Endothelial cell of umbilical vein (primary cell): ENCODE measurements around the gene CIB4. TPM values are rescaled to one million over a fixed set of nuclear protein-coding genes. Genes with fewer than 3 reads are reported as not detected.

Experiments used
- BruUV-seq: library from RNA; stranded (reverse); fragments of 400-500 nt; replicated peaks from 2 replicates; lab custom pipeline; 2021; lab: Mats Ljungman, UMichigan
- CTCF ChIA-PET: fragments of 300-600, 350-600 bp; sonication (Branson Sonifier 250); formaldehyde crosslinking; loops from one replicate; lab custom pipeline; 2021; ENCODE audit warnings: antibody characterized with exemption, inconsistent platforms; lab: Charles Lee
- POLR2A ChIA-PET: fragments of 300-600, 350-600 bp; sonication (Branson Sonifier 250); formaldehyde crosslinking; loops from one replicate; lab custom pipeline; 2021; ENCODE audit warnings: antibody characterized with exemption, inconsistent platforms; lab: Charles Lee
- DNase-seq: peaks from one replicate; pipeline ENCODE4 v3.0.0-alpha.2; 2011; ENCODE audit warnings: low read depth, low spot score
- FAIRE-seq: peaks from 2 replicates; lab custom pipeline; 2011; peaks lifted over from hg19 to GRCh38; lab: Jason Lieb, UNC
- H2AFZ ChIP-seq: 2 replicates; pipeline ENCODE4 v1.6.0; 2012; ENCODE audit warnings: low read depth, low read length, control low read depth, inconsistent platforms
- H3K27ac ChIP-seq: 2 replicates; pipeline ENCODE4 v1.5.1; 2011; ENCODE audit warnings: low read depth, mild to moderate bottlenecking, control low read depth, low read length, moderate library complexity; ENCODE audit not compliant: insufficient read depth
- H3K27me3 ChIP-seq, 2 experiments: 2 replicates each; pipeline versions ENCODE4 v1.6.0 to v1.6.1; 2011; ENCODE audit warnings: low read length in 2 of 2, mixed read lengths in 1 of 2; ENCODE audit not compliant: control insufficient read depth in 2 of 2, insufficient read depth in 2 of 2
- H3K36me3 ChIP-seq, 2 experiments: 2 replicates in 1 of 2; 3 replicates in 1 of 2; pipeline ENCODE4 v1.5.1; 2011; ENCODE audit warnings: low read length in 2 of 2, mild to moderate bottlenecking in 1 of 2, moderate library complexity in 1 of 2; ENCODE audit not compliant: control insufficient read depth in 2 of 2, insufficient read depth in 2 of 2; ENCODE audit errors: extremely low read depth in 1 of 2
- H3K4me1 ChIP-seq: 3 replicates; pipeline ENCODE4 v1.5.1; 2011; ENCODE audit warnings: mild to moderate bottlenecking, low read length; ENCODE audit not compliant: control insufficient read depth, insufficient read depth; ENCODE audit errors: extremely low read depth
- H3K4me2 ChIP-seq: 2 replicates; pipeline ENCODE4 v1.6.1; 2011; ENCODE audit warnings: low read length, control low read depth, mixed read lengths; ENCODE audit not compliant: insufficient read depth
- H3K4me3 ChIP-seq, 3 experiments: fragments of 200-600 bp in 1 of 3; sonication (generic), shearing (Covaris generic) in 1 of 3; replicated peaks in 1 of 3; 2 replicates each; pipeline ENCODE4 v1.5.1; 2011 to 2016; ENCODE audit warnings: control low read depth in 3 of 3, low read length in 3 of 3, mild to moderate bottlenecking in 2 of 3, inconsistent platforms in 1 of 3, low read depth in 1 of 3, moderate library complexity in 1 of 3; ENCODE audit not compliant: insufficient read depth in 1 of 3
- H3K79me2 ChIP-seq: 2 replicates; pipeline ENCODE4 v1.6.0; 2012; ENCODE audit warnings: low read length, inconsistent platforms; ENCODE audit not compliant: control insufficient read depth, insufficient read depth
- H3K9ac ChIP-seq: replicated peaks from 2 replicates; pipeline ENCODE3; 2011; ENCODE audit warnings: low read length, control low read depth; ENCODE audit not compliant: insufficient read depth; ENCODE audit errors: extremely low read depth
- H3K9me1 ChIP-seq: replicated peaks from 3 replicates; pipeline ENCODE4 v1.6.0; 2011; ENCODE audit warnings: mild to moderate bottlenecking, low read length; ENCODE audit not compliant: control insufficient read depth, insufficient read depth; ENCODE audit errors: extremely low read depth
- H3K9me3 ChIP-seq: replicated peaks from 2 replicates; pipeline ENCODE4 v1.5.1; 2012; ENCODE audit warnings: low read length, inconsistent platforms; ENCODE audit not compliant: control insufficient read depth, insufficient read depth
- H4K20me1 ChIP-seq: replicated peaks from 2 replicates; pipeline ENCODE3; 2011; ENCODE audit warnings: mild to moderate bottlenecking, low read length; ENCODE audit not compliant: control insufficient read depth, insufficient read depth; ENCODE audit errors: extremely low read depth
- CTCF ChIP-seq, 2 donors: IDR thresholded peaks; 1 replicate in 1 of 2; 2 replicates in 1 of 2; pipeline ENCODE4 v1.5.1; 2011; ENCODE audit warnings: low read length in 2 of 2, mild to moderate bottlenecking in 2 of 2, moderate library complexity in 2 of 2, control low read depth in 1 of 2, inconsistent platforms in 1 of 2, low read depth in 1 of 2; ENCODE audit not compliant: insufficient read depth in 1 of 2; ENCODE audit errors: extremely low read depth in 1 of 2
- EZH2 ChIP-seq: IDR thresholded peaks from 2 replicates; pipeline ENCODE4 v1.6.1; 2012; ENCODE audit warnings: borderline replicate concordance, low read depth, mild to moderate bottlenecking, moderate library complexity, low read length, inconsistent platforms; ENCODE audit not compliant: severe bottlenecking
- FOS ChIP-seq: IDR thresholded peaks from 2 replicates; pipeline ENCODE4 v1.6.1; 2011; ENCODE audit warnings: mild to moderate bottlenecking, low read length, moderate library complexity, borderline replicate concordance; ENCODE audit not compliant: insufficient read depth
- GATA2 ChIP-seq: IDR thresholded peaks from 2 replicates; pipeline ENCODE4 v1.7.0; 2011; ENCODE audit warnings: low read depth, mild to moderate bottlenecking, moderate library complexity, mixed read lengths, low read length; ENCODE audit not compliant: insufficient read length, insufficient read depth
- JUN ChIP-seq: IDR thresholded peaks from 2 replicates; pipeline ENCODE4 v1.6.1; 2011; ENCODE audit warnings: borderline replicate concordance, low read depth; ENCODE audit not compliant: insufficient read length, insufficient read depth
- MAX ChIP-seq: IDR thresholded peaks from 2 replicates; pipeline ENCODE4 v1.6.1; 2011; ENCODE audit not compliant: insufficient read depth, insufficient read length
- MYC ChIP-seq: IDR thresholded peaks from one replicate; pipeline ENCODE4 v1.6.1; 2011; ENCODE audit warnings: mild to moderate bottlenecking, low read depth, low read length
- POLR2A ChIP-seq: IDR thresholded peaks from 2 replicates; pipeline ENCODE4 v1.6.1; 2012; ENCODE audit warnings: low read depth, mild to moderate bottlenecking, control low read depth, low read length
- POLR2AphosphoS5 ChIP-seq: IDR thresholded peaks from 2 replicates; pipeline ENCODE4 v1.6.1; 2012; ENCODE audit warnings: low read depth, mild to moderate bottlenecking, control low read depth, low read length, moderate library complexity; ENCODE audit not compliant: insufficient read depth
- dilution Hi-C: fragments of 300-500 bp; cut with MboI; formaldehyde crosslinking; loops from one replicate; pipeline ENCODE4 v1.15.0; 2019; ENCODE audit warnings: low sequenced_read_pairs; ENCODE audit not compliant: extremely low pct_ligation_motif_present
- intact Hi-C: fragments of 100-400 bp; cut with micrococcal nuclease; formaldehyde crosslinking; loops from one replicate; pipeline ENCODE4 v1.10.0; 2022
- polyA plus RNA-seq, 4 experiments: library from polyadenylated mRNA; depleted of rRNA in 3 of 4; stranded (reverse) in 3 of 4; unstranded in 1 of 4; fragments of >200 nt; gene quantifications; 2 replicates each; pipeline versions ENCODE4 v1.2.1 to v1.2.3, GENCODE V29; 2011 to 2012; ENCODE audit warnings: missing spikeins in 1 of 4
- total RNA-seq: library from RNA; stranded (reverse); gene quantifications from 2 replicates; pipeline ENCODE4 v1.2.3, GENCODE V29; 2021

The CIB4 gene
- total and polyA plus RNA-seq, 2 donors (not counting 3 experiments of a cell fraction or from before 2014, with no cell fraction given), result not detected

- Histone ChIP-seq H3K27me3 (peaks cover 22 to 23% of the 10 kb centered on the region in 2 experiments), H3K9ac (no peak overlapping the region), H2AFZ (no peak overlapping the region), H3K79me2 (no peaks in the 10 kb centered on the region), H4K20me1 (no peaks in the 10 kb centered on the region), H3K9me3 (no peaks in the 10 kb centered on the region), H3K4me1 (no peaks in the 10 kb centered on the region), H3K4me2 (no peak overlapping the region), H3K36me3 (no peaks in the 10 kb centered on the region), H3K9me1 (no peaks in the 10 kb centered on the region), H3K27ac (no peak overlapping the region), H3K4me3 (no peak overlapping the region)
- BruUV-seq, result no TSS peak
- TF ChIP-seq JUN, result no peak
- no peak for TF ChIP-seq MYC
- no peak for TF ChIP-seq FOS
- no peak for TF ChIP-seq EZH2
- TF ChIP-seq CTCF (IDR thresholded peaks at IDR 0.05; ENCODE audit: extremely low read depth in 1 of 2, insufficient read depth in 1 of 2, low read depth in 1 of 2, low read length in 2 of 2), result no peak
- TF ChIP-seq POLR2AphosphoS5, result no peak
- no peak for TF ChIP-seq POLR2A
- TF ChIP-seq MAX, result no peak
- TF ChIP-seq GATA2, result no peak
- POLR2A ChIA-PET, result no interaction called here
- dilution Hi-C loops, result no loop called here
- DNase-seq (no peak), FAIRE-seq (no peak)
- CTCF ChIA-PET, result no interaction called here
- intact Hi-C loops, result no loop called here
Observed at GRCh38 chr2:26687801-26688200, 46.6 kb upstream of the CIB4 start.
